Hematopoietic multipotent progenitor cell treated with erythropoietin and hydrocortisone succinate and interleukin-3 and kit ligand, for 8 days (in vitro differentiated cells): ENCODE data around the gene SLC44A4.
"Not testable (repeated sequence)": the region's sequence is repeated elsewhere in the genome, so short reads cannot be mapped to it uniquely, and the experiment has no call there.

Source experiments
- DNase-seq: peaks from one replicate; pipeline ENCODE4 v3.0.0-alpha.2; 2015

The SLC44A4 gene

GRCh38 chr6:31851980-31852718 is 26.6 kb downstream of the SLC44A4 start:
- not testable (repeated sequence) for DNase-seq

GRCh38 chr6:31851485-31851832 is 27.3 kb downstream of the SLC44A4 start:
- DNase-seq: no peak

- no peak for DNase-seq
Measured at GRCh38 chr6:31850765-31851484, 27.9 kb downstream of the SLC44A4 start.

- DNase-seq: no peak
Measured at GRCh38 chr6:31847276-31847978, 31.4 kb downstream of the SLC44A4 start.

DNA sequence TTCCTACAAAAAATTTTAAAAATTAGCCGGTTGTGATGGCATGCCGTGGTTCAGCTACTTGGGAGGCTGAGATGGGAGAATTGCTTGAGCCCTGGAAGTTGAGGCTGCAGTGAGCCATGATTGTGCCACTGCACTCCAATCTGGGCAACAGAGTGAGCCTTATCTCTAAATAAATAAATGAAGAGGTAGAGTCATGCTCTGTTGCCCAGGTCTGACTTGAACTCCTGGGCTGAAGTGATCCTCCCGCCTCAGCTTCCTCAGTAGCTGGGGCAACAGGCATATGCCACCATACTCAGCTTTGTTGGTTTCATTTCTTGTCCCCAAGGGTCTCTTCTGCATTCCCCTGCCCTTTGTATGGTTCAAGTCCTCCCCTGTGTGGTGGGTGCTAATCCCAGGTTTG is 34.3 kb downstream of the SLC44A4 start:
- no peak for DNase-seq

DNA sequence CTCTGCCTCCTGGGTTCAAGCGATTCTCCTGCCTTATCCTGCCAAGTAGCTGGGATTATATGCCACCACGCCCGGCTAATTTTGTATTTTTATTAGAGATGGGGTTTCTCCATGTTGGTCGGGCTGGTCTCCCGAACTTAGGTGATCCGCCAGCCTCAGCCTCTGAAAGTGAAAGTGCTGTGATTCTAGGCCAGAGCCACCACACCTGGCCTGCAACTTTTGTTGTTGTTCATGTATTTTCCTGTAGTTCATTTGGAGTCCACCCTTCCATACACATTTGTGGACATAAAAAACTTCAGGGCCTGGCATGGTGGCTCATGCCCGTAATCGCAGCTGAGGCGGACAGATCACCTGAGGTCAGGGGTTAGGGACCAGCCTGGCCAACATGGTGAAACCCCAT is 36.7 kb downstream of the SLC44A4 start:
- no peak for DNase-seq

DNA sequence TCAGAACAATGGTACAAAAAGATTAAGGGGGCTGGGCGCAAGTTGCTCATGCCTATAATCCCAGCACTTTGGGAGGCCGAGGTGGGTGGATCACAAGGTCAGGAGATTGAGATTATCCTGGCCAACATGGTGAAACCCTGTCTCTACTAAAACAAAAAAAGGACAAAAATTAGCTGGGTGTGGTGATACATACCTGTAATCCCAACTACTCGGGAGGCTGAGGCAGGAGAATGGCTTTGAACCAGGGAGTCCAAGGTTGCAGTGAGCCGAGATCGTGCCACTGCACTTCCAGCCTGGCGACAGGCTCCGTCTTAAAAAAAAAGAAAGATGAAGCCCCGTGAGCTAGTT is 39.0 kb downstream of the SLC44A4 start:
- not testable (repeated sequence) for DNase-seq

- no peak for DNase-seq
Measured at GRCh38 chr6:31838968-31839367, 39.8 kb downstream of the SLC44A4 start.

GRCh38 chr6:31838114-31838553 is 40.7 kb downstream of the SLC44A4 start:
- DNase-seq: not testable (repeated sequence)

DNA sequence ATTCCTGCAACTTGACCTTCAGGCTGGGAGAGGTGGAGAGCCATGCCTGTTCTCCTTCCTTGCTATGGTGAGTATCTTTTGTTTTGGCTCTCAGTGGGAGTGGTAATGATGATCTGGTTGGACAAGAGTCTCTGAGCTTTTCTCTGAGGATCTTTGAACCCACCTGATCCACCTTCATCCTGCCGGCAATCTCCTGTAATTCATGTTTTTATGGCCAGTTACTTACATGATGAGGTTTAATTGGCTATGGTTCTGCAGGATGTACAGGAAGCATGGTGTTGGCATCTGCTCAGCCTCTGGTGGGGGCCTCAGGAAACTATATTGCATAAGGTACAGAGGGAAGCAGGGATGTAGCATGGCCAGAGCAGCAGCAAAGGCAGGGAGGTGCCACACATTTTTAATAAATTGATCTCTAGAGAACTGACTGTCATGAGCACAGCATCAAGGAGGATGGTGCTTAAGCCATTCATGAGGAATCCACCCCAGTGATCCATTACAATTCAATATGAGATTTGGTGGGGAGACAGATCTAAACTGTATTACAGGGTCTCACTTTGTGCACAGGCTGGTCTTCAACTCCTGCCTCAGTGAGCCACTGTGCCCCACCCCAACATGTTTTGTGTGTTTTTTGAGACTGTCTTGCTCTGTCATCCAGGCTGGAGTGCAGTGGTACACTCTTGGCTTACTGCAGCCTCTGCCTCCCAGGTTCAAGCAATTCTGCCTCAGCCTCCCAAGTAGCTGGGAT is 41.3 kb downstream of the SLC44A4 start:
- DNase-seq: peak; percentile 14

DNA sequence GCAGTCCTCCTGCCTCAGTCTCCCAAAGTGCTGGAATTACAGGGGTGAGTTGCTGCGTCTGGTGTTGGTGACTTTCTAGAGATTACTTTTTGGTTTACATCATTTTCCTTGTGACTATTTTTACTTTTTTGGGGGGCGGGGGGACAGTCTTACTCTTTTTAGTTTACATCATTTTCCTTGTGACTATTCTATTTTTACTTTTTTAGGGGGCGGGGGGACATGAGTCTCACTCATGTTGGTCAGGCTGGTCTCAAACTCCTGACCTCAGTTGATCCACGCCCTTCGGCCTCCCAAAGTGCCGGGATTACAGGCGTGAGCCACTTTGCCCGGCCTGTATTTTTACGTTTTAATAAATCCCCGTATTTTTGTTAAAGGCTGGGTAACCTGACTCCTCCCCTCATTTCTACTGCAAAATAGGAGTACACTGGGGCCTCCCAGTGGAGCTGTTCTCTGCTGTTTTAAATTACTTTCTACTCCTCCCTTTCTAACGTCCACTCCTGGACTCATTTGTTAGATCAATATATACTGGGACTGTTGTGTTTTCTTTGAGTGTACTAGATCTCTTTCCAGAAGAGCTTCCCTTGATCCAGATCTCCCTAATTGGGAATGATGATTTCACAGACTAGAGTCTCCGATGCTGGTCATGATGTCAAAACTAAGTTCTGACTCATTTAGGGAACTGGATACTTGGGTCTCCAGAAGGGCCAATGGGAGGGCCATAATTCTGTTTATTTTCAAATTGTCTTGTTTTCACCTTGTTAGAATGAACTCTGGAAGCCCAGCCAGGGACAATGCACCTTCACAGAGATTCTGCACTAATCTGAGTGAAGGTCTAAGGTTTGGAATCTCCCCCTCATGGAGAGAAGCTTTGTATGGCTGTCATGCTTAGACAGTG is 42.1 kb downstream of the SLC44A4 start:
- peak; percentile 41 for DNase-seq

DNA sequence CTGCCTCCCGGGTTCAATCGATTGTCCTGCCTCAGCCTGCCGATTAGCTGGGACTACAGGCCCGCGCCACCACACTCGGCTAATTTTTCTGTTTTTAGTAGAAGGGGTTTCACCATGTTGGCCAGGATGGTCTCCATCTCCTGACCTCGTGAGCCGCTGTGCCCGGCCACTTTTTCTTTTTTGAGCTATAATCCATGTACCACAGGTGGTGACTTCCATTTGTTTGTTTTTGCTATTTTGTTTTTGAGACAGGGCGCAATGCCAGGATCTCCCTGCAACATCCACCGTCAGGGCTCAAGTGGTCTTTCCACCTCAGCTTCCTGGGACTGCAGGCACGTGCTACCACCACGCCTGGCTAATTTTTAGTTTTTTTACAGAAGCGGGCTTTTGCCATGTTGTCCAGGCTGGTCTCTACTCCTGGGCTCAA is 42.7 kb downstream of the SLC44A4 start:
- DNase-seq: peak; percentile 27

GRCh38 chr6:31834367-31835250 is 44.2 kb downstream of the SLC44A4 start:
- DNase-seq: peak; percentile 89

GRCh38 chr6:31831350-31832215 is 47.2 kb downstream of the SLC44A4 start:
- no peak for DNase-seq

GRCh38 chr6:31830886-31831335 is 47.9 kb downstream of the SLC44A4 start:
- no peak for DNase-seq

- DNase-seq: peak; percentile 78
Measured at GRCh38 chr6:31829633-31830283, 49.0 kb downstream of the SLC44A4 start.

DNA sequence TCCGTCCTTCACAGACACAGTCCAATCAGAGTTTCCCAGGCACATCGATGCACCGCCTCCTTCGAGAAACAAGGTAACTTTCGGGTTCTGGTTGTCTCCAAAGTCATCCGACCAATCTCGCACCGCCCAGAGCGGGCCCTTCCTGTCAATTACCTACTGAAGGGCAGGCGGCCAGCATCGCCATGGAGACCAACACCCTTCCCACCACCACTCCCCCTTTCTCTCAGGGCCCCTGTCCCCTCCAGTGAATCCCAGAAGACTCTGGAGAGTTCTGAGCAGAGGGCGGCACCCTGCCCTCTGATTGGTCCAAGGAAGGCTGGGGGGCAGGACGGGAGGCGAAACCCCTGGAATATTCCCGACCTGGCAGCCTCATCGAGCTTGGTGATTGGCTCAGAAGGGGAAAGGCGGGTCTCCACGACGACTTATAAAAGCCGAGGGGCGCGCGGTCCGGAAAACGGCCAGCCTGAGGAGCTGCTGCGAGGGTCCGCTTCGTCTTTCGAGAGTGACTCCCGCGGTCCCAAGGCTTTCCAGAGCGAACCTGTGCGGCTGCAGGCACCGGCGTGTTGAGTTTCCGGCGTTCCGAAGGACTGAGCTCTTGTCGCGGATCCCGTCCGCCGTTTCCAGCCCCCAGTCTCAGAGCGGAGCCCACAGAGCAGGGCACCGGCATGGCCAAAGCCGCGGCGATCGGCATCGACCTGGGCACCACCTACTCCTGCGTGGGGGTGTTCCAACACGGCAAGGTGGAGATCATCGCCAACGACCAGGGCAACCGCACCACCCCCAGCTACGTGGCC is 51.3 kb downstream of the SLC44A4 start, which contains the start of gene HSPA1B:
Gene HSPA1B, plus strand, starts transcription at position 453 of the 794 bp plus-strand sequence. Its CDS starts 213 bp downstream, at position 666.
- peak; percentile 100 for DNase-seq

DNA sequence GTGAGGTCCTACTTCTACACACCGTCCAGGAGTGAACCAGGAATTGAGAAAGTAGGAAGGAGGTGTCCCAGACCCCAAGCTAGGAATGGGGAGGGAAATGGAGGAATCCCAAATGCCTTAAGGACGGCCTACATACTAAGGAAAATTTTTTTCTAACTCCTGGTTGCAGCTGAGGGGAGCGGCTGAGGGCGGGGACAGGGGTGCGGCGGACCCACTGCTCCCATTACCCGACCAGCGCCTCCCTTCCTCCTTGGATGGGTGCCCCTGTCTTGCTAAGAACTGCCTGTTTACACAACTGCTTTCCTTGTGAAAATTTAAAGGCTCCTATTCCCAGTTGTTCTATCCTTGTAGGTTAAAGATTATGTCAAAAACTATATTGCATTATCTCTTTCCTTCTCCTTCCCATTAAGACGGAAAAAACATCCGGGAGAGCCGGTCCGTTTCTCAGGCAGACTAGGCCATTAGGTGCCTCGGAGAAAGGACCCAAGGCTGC is 52.0 kb downstream of the SLC44A4 start:
- DNase-seq: no peak
